Fibroblast of the aortic adventitia (primary cell): Measurements from ENCODE around the gene PNPO. TPM values are rescaled to one million over a fixed set of nuclear protein-coding genes. Genes with fewer than 3 reads are reported as not detected.

Experiments used
- DNase-seq: peaks from one replicate; pipeline ENCODE4 v3.0.0-alpha.2; 2010; ENCODE audit warnings: low read depth
- H3K4me3 ChIP-seq: 2 replicates; pipeline ENCODE4 v1.5.1; 2011; ENCODE audit warnings: low read depth, mild to moderate bottlenecking, control low read depth, low read length, moderate library complexity
- CTCF ChIP-seq: IDR thresholded peaks from 2 replicates; pipeline ENCODE4 v1.5.1; 2011; ENCODE audit warnings: mild to moderate bottlenecking, low read length, control low read depth, inconsistent platforms; ENCODE audit not compliant: insufficient read depth
- total RNA-seq: library from RNA; depleted of rRNA; stranded (reverse); fragments of >200 nt; gene quantifications from 2 replicates; pipeline ENCODE4 v1.2.3, GENCODE V29; 2012; ENCODE audit warnings: low replicate concordance

Gene PNPO
- total RNA-seq, 1 donor = 44.9 TPM

DNA sequence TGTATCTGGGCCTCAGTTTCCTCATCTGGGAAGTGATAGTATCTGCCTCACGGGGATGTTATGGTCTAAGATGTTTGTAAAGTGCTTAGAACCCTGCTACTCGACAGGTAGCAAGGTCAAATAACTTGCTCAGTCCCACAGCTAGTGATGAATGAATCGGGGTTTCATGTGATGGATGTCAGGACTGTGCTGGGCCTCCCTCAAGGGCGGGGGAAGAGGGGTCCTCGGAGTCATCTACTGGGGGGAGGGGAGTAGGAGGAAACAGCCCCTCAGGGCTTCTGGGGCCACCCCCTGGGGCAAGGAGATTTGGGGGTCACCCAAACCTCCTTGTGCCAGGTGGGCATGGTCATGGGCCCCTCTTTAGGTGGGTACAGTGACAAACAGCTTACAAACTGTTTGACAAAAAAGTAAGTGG lies 732 bp downstream of the PNPO start:
- no peak for TF ChIP-seq CTCF
- DNase-seq = no peak
- peak overlapping the region; percentile 90 for H3K4me3 ChIP-seq

GRCh38 chr17:47942568-47942967 lies 1.2 kb downstream of the PNPO start:
- TF ChIP-seq CTCF = no peak

GRCh38 chr17:47945080-47945479 lies 3.7 kb downstream of the PNPO start:
- TF ChIP-seq CTCF = no peak
- H3K4me3 ChIP-seq = no peak overlapping the region
- DNase-seq = peak; percentile 9

More at GRCh38 chr17:47942568-47942967, 1.2 kb downstream of the PNPO start:
- no peak for DNase-seq
- peak overlapping the region; percentile 90 for H3K4me3 ChIP-seq

- no peak for DNase-seq
- no peak for TF ChIP-seq CTCF
- no peak overlapping the region for H3K4me3 ChIP-seq
Observed at GRCh38 chr17:47945529-47946508, 4.4 kb downstream of the PNPO start.

DNA sequence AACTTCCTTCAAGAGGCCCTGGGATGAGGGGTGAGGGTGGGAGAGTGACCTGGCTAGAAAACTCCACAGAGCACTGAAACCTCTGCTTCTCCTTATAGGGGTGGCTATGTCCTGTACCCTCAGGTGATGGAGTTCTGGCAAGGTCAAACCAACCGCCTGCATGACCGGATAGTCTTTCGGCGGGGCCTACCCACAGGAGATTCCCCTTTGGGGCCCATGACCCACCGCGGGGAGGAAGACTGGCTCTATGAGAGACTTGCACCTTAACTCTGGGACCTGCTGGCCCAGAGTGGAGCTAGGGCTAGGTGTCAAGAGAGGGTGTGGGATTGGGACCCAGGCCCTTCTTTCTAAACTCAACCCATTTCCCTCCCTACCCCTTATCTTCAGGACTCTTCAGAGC lies 5.1 kb downstream of the PNPO start:
- no peak overlapping the region for H3K4me3 ChIP-seq
- no peak for DNase-seq
- TF ChIP-seq CTCF = no peak

DNA sequence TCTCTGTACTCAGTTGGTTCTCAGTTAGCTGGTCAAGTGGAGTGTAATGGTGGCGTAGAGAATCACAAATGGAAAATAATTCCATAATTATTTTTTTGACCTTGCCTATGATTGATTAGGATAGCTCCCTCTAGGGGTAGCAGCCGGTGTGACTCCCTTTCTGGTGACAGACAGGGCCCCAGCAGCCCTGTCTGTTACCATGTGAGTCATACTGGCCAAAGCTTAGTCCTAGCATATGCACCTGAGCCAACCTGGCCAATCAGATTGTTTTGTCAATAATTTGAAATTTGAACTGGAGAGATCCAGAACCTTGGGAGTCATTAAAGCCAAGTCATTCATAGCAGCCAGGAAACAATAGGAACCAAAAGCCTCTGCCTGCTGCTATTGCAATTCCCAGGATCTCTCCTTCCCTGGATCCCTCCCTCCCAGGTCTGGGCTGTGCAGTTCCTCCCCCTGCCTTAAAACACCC lies 5.6 kb downstream of the PNPO start:
- peak; percentile 86 for TF ChIP-seq CTCF
- H3K4me3 ChIP-seq = no peak overlapping the region
- peak; percentile 77 for DNase-seq
